SU-DHL-6 (cell line): ENCODE data around the gene FXYD3.

Experiments used
- EZH2phosphoT487 ChIP-seq: fragments of 200-600 bp; sonication (generic), shearing (Covaris generic); conservative IDR thresholded peaks from 2 replicates; pipeline ENCODE4 v1.6.1; 2018; ENCODE audit warnings: mild to moderate bottlenecking, antibody characterized with exemption, low read length, moderate library complexity, mixed read lengths
- TF ChIP-seq, protein P1 (sequence below): fragments of 200-600 bp; sonication (generic); IDR thresholded peaks from one replicate; pipeline ENCODE4 v1.5.1; 2017; ENCODE audit warnings: antibody characterized with exemption, mild to moderate bottlenecking, low read length, moderate library complexity; ENCODE audit not compliant: insufficient read depth, poor library complexity, severe bottlenecking

DNA sequence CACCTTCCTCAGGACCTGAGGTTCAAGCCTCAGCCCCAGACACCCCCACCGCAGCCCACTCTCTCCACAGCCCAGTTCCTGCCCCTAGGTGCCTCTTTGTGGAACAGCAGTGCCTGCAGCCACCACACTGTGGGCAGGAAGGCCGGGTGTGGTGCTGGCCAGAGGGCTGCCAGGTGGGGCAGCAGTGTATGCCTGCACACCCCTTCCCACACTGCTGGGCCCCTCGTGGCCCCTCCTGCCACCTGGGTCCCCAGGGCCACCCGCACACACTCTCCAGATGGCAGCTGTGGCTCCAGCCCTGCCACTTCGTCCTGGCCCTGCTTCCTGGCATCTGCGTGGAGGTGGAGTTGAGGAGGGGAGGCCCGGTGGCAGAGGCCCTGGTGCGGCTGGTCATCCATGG, 39.0 kb upstream of the FXYD3 start:
- TF ChIP-seq, protein P1, sequence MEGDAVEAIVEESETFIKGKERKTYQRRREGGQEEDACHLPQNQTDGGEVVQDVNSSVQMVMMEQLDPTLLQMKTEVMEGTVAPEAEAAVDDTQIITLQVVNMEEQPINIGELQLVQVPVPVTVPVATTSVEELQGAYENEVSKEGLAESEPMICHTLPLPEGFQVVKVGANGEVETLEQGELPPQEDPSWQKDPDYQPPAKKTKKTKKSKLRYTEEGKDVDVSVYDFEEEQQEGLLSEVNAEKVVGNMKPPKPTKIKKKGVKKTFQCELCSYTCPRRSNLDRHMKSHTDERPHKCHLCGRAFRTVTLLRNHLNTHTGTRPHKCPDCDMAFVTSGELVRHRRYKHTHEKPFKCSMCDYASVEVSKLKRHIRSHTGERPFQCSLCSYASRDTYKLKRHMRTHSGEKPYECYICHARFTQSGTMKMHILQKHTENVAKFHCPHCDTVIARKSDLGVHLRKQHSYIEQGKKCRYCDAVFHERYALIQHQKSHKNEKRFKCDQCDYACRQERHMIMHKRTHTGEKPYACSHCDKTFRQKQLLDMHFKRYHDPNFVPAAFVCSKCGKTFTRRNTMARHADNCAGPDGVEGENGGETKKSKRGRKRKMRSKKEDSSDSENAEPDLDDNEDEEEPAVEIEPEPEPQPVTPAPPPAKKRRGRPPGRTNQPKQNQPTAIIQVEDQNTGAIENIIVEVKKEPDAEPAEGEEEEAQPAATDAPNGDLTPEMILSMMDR: no peak
- no peak for TF ChIP-seq EZH2phosphoT487
